Measurements from ENCODE around the gene ZNF787. TPM values are rescaled to one million over a fixed set of nuclear protein-coding genes. Genes with fewer than 3 reads are reported as not detected.
A peak's percentile ranks its signal among the peaks of the same experiment; 100 is the strongest.

ZNF787 gene
- total RNA-seq, 1 donor from 2014 or later: 30.0 TPM

DNA sequence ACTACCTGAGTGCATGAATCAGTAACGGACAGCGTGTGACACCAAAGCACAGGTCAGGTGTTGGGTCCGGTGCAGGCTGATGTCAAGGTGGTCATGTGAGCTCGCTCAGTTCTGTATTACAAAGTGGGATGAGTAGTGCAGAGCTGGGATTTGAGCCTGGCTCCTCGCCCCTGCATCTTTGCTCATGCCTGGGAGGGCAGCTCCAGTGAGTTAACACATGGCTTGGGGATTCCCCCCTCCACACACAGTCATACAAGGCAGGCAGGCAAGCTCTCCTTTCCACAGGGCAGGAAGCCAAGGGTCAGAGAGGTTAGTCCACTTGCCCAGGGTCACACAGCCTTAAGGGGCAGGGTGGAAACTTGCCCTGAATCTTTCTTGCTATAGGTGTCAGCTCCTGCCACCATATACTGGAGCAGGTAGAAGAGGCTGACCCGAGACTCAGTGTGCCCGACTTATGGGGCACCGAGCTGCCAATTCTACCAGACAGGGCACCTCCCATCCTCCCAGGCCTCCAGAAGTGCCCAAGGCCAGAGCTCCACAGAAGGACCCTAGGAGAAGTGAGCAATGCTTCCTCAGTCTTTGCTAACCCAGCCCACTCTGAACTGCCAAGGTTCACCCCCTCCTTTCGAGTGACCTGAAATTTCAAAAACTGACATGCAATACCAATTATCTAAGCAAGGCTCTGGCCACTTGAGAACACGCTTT, 35.4 kb downstream of the ZNF787 start:
- DNase-seq: no peak

- DNase-seq: no peak
These were observed 36.1 kb downstream of the ZNF787 start for GRCh38 chr19:56084835-56085536.

GRCh38 chr19:56083668-56084067, 37.4 kb downstream of the ZNF787 start:
- no peak for DNase-seq

GRCh38 chr19:56080669-56081401, 40.3 kb downstream of the ZNF787 start:
- DNase-seq: peak; percentile 89

- no peak for DNase-seq
These were observed 41.5 kb downstream of the ZNF787 start for GRCh38 chr19:56079609-56080008.

GRCh38 chr19:56076498-56076897, 44.6 kb downstream of the ZNF787 start:
- DNase-seq: peak; percentile 79

GRCh38 chr19:56071151-56071550, 49.9 kb downstream of the ZNF787 start:
- peak; percentile 23 for DNase-seq

GRCh38 chr19:56069642-56070041, 51.5 kb downstream of the ZNF787 start:
- no peak for DNase-seq

GRCh38 chr19:56066152-56067023, 54.7 kb downstream of the ZNF787 start:
- peak; percentile 72 for DNase-seq

DNA sequence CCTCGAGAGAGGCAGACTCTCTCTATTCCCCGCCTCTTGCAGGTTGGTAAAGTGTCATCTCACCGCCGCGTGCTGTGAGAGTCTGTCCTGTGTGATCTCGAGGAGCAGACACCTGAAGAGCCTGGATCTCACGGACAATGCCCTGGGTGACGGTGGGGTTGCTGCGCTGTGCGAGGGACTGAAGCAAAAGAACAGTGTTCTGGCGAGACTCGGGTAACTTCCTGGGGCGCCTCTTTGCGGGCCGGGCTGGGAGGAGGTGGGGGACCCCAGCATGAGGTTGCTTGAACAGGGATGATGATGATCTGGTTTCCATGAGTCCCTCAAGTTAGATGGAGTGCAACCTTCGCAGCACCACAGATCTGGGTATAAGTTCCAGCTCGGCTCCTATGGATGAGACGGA, 67.5 kb downstream of the ZNF787 start:
- DNase-seq: no peak

Other genes with a start within 250 kb of the ZNF787 start
- gene NLRP13, start 189.0 kb downstream of the ZNF787 start, total RNA-seq: not detected in 2 replicates
- not detected in 2 replicates for gene NLRP8, start 173.5 kb downstream of the ZNF787 start, total RNA-seq
- gene NLRP5, start 134.5 kb downstream of the ZNF787 start, total RNA-seq: not detected in 2 replicates
- gene ZNF444, start 20.0 kb upstream of the ZNF787 start, total RNA-seq: 22.6 and 26.3 TPM in 2 replicates
- not detected in 2 replicates for gene GALP, start 54.7 kb upstream of the ZNF787 start, total RNA-seq
- not detected in 2 replicates for gene ZSCAN5B, start 76.5 kb upstream of the ZNF787 start, total RNA-seq
- gene ZSCAN5C, start 81.0 kb upstream of the ZNF787 start, total RNA-seq: not detected in 2 replicates
- 0.79 and 0.85 TPM in 2 replicates for gene EDDM13, start 151.5 kb upstream of the ZNF787 start, total RNA-seq
- 5.4 and 7.5 TPM in 2 replicates for gene ZSCAN5A, start 193.5 kb upstream of the ZNF787 start, total RNA-seq

Data from dermis blood vessel endothelial cell (primary cell).